SW480 (cell line): ENCODE data around the gene SLC39A11.
"Not testable (repeated sequence)": the region's sequence is repeated elsewhere in the genome, so short reads cannot be mapped to it uniquely, and the experiment has no call there.

ENCODE experiments used
- DNase-seq: peaks from one replicate; pipeline ENCODE4 v3.0.0-alpha.2; 2016; ENCODE audit warnings: low spot score

SLC39A11 gene

DNA sequence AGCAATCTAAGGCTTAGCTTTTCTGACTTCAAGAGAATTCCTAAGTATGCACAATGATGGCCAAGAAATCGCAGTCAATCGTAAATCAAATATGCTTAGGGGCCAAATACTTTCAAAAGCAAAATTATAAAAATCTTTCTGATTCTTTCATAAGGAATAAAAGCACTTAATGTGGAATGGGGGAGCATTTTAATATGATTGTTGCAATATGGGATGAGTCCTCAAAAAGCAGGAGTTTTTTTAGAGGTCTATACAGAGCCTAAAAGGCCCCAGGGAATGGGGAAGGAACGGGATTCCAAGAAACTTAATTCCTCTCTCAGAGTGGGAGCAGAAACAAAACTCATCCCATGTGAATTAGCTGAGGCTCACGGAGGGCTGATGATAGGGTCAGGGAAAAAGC, 14.7 kb upstream of the SLC39A11 start:
- no peak for DNase-seq

GRCh38 chr17:73105431-73105830, 12.9 kb upstream of the SLC39A11 start:
- no peak for DNase-seq

GRCh38 chr17:73104450-73104849, 12.0 kb upstream of the SLC39A11 start:
- no peak for DNase-seq

GRCh38 chr17:73103641-73104335, 11.3 kb upstream of the SLC39A11 start:
- no peak for DNase-seq

- DNase-seq = no peak
Observed at GRCh38 chr17:73101031-73101430, 8.5 kb upstream of the SLC39A11 start.

DNA sequence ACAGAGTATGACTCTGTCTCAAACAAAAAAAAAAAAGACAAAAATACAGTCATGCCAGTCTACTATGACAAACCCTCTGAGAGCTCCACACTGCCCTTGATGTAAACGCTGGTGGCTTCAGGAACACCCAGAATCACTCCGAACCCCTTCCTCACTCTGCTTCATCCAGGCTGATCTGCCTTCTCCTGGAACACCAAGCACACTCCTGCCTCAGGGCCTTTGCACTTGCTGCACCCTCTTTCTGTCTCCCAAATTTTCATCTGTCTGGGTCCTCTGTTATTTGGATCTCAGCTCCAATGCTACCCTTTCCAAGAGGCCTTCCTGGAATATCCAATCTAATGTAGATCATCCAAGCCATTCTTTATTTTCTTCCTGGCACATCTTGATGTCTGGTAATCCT, 7.9 kb upstream of the SLC39A11 start:
- no peak for DNase-seq

GRCh38 chr17:73099511-73099910, 7.0 kb upstream of the SLC39A11 start:
- no peak for DNase-seq

DNA sequence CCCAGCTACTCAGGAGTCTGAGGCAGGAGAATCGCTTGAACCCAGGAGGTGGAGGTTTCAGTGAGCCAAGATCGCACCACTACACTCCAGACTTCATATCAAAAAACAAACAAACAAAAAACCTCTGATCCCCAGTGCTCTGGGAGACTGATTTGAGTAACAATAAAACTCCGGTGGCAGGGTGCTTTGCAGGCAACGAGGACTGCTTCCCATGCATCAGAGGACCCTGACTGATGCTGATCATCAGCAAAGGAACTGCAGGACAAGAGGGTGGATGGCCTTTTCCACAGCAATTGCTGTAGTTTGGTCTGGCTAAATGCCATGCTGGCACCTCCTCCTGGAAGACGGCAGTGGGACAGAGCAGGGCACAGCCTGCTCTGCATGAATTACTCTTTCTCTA, 6.4 kb upstream of the SLC39A11 start:
- no peak for DNase-seq

- DNase-seq = not testable (repeated sequence)
Observed at GRCh38 chr17:73097973-73098765, 5.7 kb upstream of the SLC39A11 start.

- DNase-seq = no peak
Observed at GRCh38 chr17:73096866-73097265, 4.4 kb upstream of the SLC39A11 start.

GRCh38 chr17:73096211-73096610, 3.7 kb upstream of the SLC39A11 start:
- DNase-seq = no peak

GRCh38 chr17:73093286-73093685, 798 bp upstream of the SLC39A11 start:
- DNase-seq = no peak

DNA sequence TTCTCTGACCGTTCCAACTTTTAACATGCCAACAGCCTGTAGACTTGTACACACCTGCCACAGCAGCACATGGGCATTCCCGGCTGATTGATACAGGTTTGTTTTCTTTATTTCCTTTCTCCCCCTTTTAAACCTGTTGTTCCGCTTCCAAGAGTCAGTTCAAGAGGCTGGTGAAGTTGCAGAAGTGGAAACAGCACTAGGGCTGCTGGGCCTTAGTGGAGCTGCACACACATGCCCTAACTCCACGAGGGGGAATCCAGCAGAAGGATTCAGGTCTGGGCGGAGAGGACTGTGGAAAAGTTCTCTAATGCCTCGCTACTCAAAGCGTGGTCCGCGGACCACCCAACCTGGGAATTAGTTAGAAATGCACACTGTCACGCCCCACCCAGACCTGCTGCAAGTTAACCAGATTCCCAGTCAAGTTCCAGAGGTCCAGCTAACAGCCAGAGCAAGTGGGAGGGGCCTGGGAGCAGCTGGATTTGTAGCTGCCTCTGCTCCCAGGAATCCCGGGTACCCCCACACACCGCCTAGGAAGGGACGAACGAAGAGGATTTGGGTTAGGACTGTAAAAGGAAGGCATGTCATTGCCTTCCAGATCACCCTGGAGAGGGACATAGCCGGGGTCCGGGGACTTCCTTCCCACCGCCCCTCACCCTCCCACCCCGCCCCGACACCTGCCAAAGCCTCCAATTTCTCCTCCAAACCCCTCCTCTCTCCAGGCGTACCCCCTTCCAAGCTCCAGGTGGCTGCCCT, 542 bp downstream of the SLC39A11 start:
- peak; percentile 55 for DNase-seq

GRCh38 chr17:73091410-73091769, 1.1 kb downstream of the SLC39A11 start:
- no peak for DNase-seq

DNA sequence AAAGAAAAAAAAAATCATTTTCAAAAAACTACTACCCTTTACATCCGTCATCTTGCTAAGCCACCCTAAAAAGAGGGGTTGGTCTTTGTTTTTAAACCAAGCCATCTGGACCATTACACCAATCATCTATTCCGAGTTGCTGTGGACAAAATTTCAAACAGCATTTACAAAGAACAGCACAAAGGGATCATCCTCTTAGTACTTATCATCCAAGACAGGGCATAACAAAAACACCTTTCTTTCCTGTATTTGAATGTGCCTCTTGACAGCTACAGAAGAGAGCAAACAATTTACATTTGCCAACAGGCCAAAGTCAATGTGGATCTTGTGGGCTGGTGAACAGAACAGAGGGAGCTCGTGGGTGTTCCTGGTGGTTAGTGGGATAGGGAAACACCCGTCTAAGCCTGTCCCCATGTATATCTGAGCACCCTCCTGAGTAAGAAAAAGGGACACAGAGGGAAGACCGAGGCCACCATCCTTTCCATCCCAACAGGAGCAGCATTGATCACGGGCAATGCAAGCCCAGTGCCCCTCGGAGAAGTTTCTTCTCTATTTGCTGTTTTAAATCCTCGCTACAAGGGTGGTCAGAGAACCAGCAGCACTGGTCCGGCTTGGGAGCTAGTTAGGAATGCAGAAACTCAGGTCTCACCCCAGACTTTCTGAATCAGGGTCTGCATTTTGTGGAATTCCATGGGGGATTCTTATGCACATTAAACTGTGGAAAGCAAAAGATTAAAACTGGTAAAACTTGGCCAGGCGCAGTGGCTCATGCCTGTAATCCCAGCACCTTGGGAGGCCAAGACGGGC, 1.9 kb downstream of the SLC39A11 start:
- DNase-seq = no peak

GRCh38 chr17:73089322-73090317, 2.9 kb downstream of the SLC39A11 start:
- no peak for DNase-seq

GRCh38 chr17:73088561-73088960, 3.9 kb downstream of the SLC39A11 start:
- no peak for DNase-seq

GRCh38 chr17:73083432-73083831, 9.1 kb downstream of the SLC39A11 start:
- DNase-seq = no peak

GRCh38 chr17:73074566-73074965, 17.9 kb downstream of the SLC39A11 start:
- no peak for DNase-seq

DNA sequence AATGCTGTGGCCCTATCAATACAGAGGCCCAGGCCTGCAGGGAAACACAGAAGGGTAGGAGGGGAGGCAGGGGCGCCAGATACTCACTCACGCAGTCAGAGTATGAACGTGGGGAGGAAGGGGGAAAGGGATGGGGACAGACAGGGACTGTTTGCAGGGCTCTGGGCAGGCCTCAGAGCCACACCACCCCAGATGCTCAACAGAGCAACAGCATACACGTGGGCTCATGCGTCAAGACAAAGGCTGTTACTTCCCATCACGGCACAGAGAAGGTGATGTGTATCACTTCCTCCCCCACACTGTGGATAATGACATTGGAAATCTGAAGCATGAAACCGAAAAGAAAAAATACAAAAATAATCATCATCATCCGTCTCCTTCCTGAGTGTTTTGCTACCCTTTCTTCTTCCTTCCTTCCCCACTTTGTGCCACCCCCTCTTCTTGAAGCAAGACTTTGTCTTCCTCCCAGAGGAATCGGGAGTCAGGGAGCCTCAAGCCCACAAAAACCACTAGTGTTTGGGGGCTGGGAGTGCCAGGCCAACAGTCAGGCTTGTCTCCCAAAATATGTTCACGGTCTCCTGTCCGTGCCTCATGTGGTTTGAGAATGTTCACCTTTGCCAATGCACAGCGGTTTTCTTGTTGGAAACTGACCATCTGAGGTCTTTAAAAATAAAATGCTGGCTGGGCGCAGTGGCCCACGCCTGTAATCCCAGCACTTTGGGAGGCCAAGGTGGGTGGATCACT, 20.1 kb downstream of the SLC39A11 start:
- DNase-seq = no peak
